HEK293 (cell line): ENCODE results near the gene SAMD13.

Experiments
- FEZF1 ChIP-seq: fragments of 450-650 bp; formaldehyde crosslinking; IDR thresholded peaks from 2 replicates; pipeline ENCODE4 v1.5.1; 2016; ENCODE audit warnings: missing biosample characterization, missing genetic modification characterization
- KLF9 ChIP-seq: fragments of 450-650 bp; formaldehyde crosslinking; IDR thresholded peaks from 2 replicates; pipeline ENCODE4 v1.5.1; 2016; ENCODE audit warnings: missing biosample characterization, missing genetic modification characterization, low read depth
- REST ChIP-seq: fragments of 450-650 bp; formaldehyde crosslinking; IDR thresholded peaks from 2 replicates; pipeline ENCODE4 v1.5.1; 2016; ENCODE audit warnings: missing biosample characterization, missing genetic modification characterization
- SP3 ChIP-seq: fragments of 450-650 bp; formaldehyde crosslinking; IDR thresholded peaks from 2 replicates; pipeline ENCODE4 v1.5.1; 2016; ENCODE audit warnings: missing biosample characterization, missing genetic modification characterization
- ZBTB17 ChIP-seq: fragments of 450-650 bp; formaldehyde crosslinking; IDR thresholded peaks from 2 replicates; pipeline ENCODE4 v1.5.1; 2016; ENCODE audit warnings: missing biosample characterization, missing genetic modification characterization
- ZEB2 ChIP-seq: fragments of 450-650 bp; formaldehyde crosslinking; IDR thresholded peaks from 2 replicates; pipeline ENCODE4 v1.5.1; 2016; ENCODE audit warnings: missing biosample characterization, missing genetic modification characterization
- ZNF174 ChIP-seq: fragments of 450-650 bp; formaldehyde crosslinking; IDR thresholded peaks from 2 replicates; pipeline ENCODE4 v1.5.0; 2017; ENCODE audit warnings: missing biosample characterization, mild to moderate bottlenecking, missing genetic modification characterization
- ZNF18 ChIP-seq: fragments of 450-650 bp; formaldehyde crosslinking; IDR thresholded peaks from 2 replicates; pipeline ENCODE4 v1.5.1; 2016; ENCODE audit warnings: missing biosample characterization, missing genetic modification characterization
- ZNF2 ChIP-seq: fragments of 450-650 bp; formaldehyde crosslinking; IDR thresholded peaks from 2 replicates; pipeline ENCODE4 v1.5.1; 2016; ENCODE audit warnings: missing biosample characterization, missing genetic modification characterization
- ZNF366 ChIP-seq: fragments of 450-650 bp; formaldehyde crosslinking; conservative IDR thresholded peaks from 2 replicates; pipeline ENCODE4 v1.5.1; 2016; ENCODE audit warnings: missing biosample characterization, missing genetic modification characterization
- ZNF670 ChIP-seq: fragments of 450-650 bp; formaldehyde crosslinking; IDR thresholded peaks from 2 replicates; pipeline ENCODE4 v1.5.1; 2016; ENCODE audit warnings: missing biosample characterization, missing genetic modification characterization, low read depth
- TF ChIP-seq, protein P1 (sequence below): fragments of 450-650 bp; formaldehyde crosslinking; IDR thresholded peaks from 2 replicates; pipeline ENCODE4 v1.5.1; 2016; ENCODE audit warnings: missing biosample characterization, missing genetic modification characterization
- TF ChIP-seq, protein P2 (sequence below): fragments of 450-650 bp; formaldehyde crosslinking; IDR thresholded peaks from 2 replicates; pipeline ENCODE4 v1.5.1; 2016; ENCODE audit warnings: missing biosample characterization, missing genetic modification characterization, low read depth
- TF ChIP-seq, protein P3 (sequence below): fragments of 450-650 bp; formaldehyde crosslinking; IDR thresholded peaks from 2 replicates; pipeline ENCODE4 v1.5.1; 2017; ENCODE audit warnings: missing biosample characterization, missing genetic modification characterization

DNA sequence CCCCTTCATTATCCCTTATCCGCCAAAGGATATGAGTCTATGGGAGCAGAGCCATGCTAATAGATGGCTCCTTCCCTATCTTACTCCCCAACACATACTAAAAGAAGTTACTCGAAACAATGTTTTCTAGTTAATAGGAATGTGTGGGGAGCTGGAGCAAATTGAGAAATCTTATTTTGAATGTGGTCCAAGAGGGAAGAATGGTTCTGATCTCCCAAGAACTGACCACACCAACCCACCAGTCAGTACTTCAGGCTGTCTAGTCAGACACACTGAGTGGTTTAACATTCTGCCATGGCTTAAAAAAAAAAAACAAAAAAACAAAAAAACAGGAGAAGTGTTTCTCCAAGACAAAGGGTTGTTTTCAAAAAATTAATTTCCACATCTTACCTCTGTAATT lies 65.3 kb downstream of the SAMD13 start:
- TF ChIP-seq, protein P1, sequence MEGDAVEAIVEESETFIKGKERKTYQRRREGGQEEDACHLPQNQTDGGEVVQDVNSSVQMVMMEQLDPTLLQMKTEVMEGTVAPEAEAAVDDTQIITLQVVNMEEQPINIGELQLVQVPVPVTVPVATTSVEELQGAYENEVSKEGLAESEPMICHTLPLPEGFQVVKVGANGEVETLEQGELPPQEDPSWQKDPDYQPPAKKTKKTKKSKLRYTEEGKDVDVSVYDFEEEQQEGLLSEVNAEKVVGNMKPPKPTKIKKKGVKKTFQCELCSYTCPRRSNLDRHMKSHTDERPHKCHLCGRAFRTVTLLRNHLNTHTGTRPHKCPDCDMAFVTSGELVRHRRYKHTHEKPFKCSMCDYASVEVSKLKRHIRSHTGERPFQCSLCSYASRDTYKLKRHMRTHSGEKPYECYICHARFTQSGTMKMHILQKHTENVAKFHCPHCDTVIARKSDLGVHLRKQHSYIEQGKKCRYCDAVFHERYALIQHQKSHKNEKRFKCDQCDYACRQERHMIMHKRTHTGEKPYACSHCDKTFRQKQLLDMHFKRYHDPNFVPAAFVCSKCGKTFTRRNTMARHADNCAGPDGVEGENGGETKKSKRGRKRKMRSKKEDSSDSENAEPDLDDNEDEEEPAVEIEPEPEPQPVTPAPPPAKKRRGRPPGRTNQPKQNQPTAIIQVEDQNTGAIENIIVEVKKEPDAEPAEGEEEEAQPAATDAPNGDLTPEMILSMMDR (tag by site-specific recombination): no peak
- no peak for TF ChIP-seq REST
- TF ChIP-seq ZNF174 (tag by site-specific recombination): no peak
- no peak for TF ChIP-seq ZNF18 (tag by site-specific recombination)
- TF ChIP-seq ZEB2 (tag by site-specific recombination): no peak
- TF ChIP-seq ZNF366 (tag by site-specific recombination): no peak
- no peak for TF ChIP-seq ZNF670 (tag by site-specific recombination)
- TF ChIP-seq KLF9 (tag by site-specific recombination): no peak
- no peak for TF ChIP-seq FEZF1
- no peak for TF ChIP-seq ZNF2 (tag by site-specific recombination)
- TF ChIP-seq ZBTB17: no peak
- TF ChIP-seq SP3 (tag by site-specific recombination): no peak
- TF ChIP-seq, protein P2, sequence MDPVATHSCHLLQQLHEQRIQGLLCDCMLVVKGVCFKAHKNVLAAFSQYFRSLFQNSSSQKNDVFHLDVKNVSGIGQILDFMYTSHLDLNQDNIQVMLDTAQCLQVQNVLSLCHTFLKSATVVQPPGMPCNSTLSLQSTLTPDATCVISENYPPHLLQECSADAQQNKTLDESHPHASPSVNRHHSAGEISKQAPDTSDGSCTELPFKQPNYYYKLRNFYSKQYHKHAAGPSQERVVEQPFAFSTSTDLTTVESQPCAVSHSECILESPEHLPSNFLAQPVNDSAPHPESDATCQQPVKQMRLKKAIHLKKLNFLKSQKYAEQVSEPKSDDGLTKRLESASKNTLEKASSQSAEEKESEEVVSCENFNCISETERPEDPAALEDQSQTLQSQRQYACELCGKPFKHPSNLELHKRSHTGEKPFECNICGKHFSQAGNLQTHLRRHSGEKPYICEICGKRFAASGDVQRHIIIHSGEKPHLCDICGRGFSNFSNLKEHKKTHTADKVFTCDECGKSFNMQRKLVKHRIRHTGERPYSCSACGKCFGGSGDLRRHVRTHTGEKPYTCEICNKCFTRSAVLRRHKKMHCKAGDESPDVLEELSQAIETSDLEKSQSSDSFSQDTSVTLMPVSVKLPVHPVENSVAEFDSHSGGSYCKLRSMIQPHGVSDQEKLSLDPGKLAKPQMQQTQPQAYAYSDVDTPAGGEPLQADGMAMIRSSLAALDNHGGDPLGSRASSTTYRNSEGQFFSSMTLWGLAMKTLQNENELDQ (tag by site-specific recombination): no peak
- TF ChIP-seq, protein P3, sequence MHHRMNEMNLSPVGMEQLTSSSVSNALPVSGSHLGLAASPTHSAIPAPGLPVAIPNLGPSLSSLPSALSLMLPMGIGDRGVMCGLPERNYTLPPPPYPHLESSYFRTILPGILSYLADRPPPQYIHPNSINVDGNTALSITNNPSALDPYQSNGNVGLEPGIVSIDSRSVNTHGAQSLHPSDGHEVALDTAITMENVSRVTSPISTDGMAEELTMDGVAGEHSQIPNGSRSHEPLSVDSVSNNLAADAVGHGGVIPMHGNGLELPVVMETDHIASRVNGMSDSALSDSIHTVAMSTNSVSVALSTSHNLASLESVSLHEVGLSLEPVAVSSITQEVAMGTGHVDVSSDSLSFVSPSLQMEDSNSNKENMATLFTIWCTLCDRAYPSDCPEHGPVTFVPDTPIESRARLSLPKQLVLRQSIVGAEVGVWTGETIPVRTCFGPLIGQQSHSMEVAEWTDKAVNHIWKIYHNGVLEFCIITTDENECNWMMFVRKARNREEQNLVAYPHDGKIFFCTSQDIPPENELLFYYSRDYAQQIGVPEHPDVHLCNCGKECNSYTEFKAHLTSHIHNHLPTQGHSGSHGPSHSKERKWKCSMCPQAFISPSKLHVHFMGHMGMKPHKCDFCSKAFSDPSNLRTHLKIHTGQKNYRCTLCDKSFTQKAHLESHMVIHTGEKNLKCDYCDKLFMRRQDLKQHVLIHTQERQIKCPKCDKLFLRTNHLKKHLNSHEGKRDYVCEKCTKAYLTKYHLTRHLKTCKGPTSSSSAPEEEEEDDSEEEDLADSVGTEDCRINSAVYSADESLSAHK (tag by site-specific recombination): no peak
